Measurements from ENCODE around the gene NCAN.

DNA sequence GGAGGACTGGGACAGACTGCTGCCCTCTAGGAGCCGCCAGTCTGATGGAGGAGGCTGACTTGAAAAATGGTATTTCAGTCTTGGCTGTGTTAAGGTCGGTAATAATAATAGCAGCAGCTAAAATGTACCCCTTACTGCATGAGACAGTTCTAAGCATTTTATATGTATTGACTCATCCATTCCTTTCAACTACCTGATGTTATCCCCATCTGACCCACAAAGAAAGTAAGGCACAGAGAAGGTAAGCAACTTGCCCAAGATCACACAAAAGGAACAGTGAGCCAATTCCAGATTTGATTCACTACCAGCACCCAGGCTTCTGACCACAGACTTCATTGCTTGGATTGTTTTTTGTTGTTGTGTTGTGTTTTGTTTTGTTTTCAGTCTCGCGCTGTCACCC lies 4.0 kb downstream of the NCAN start:
- no peak for TF ChIP-seq SPI1 (IDR thresholded peaks at IDR 0.05; ENCODE audit: borderline replicate concordance, low read depth)
- TF ChIP-seq, protein P1, sequence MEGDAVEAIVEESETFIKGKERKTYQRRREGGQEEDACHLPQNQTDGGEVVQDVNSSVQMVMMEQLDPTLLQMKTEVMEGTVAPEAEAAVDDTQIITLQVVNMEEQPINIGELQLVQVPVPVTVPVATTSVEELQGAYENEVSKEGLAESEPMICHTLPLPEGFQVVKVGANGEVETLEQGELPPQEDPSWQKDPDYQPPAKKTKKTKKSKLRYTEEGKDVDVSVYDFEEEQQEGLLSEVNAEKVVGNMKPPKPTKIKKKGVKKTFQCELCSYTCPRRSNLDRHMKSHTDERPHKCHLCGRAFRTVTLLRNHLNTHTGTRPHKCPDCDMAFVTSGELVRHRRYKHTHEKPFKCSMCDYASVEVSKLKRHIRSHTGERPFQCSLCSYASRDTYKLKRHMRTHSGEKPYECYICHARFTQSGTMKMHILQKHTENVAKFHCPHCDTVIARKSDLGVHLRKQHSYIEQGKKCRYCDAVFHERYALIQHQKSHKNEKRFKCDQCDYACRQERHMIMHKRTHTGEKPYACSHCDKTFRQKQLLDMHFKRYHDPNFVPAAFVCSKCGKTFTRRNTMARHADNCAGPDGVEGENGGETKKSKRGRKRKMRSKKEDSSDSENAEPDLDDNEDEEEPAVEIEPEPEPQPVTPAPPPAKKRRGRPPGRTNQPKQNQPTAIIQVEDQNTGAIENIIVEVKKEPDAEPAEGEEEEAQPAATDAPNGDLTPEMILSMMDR (IDR thresholded peaks at IDR 0.05; ENCODE audit: insufficient read depth, low read length) = no peak

All from HL-60 (cell line).